Stimulated activated CD8-positive, alpha-beta memory T cell treated with anti-CD3 and anti-CD28 coated beads, Interleukin-12 subunit alpha, Interleukin-12 subunit beta, amount 100 ng/mL, for 24 hours (primary cell): ENCODE data around the gene GLOD4.
"Not testable (repeated sequence)": the region's sequence is repeated elsewhere in the genome, so short reads cannot be mapped to it uniquely, and the experiment has no call there.

Experiments used
- DNase-seq: peaks from one replicate; pipeline ENCODE4 v3.0.0-alpha.2; 2020; ENCODE audit errors: extremely low read depth

Gene GLOD4

DNA sequence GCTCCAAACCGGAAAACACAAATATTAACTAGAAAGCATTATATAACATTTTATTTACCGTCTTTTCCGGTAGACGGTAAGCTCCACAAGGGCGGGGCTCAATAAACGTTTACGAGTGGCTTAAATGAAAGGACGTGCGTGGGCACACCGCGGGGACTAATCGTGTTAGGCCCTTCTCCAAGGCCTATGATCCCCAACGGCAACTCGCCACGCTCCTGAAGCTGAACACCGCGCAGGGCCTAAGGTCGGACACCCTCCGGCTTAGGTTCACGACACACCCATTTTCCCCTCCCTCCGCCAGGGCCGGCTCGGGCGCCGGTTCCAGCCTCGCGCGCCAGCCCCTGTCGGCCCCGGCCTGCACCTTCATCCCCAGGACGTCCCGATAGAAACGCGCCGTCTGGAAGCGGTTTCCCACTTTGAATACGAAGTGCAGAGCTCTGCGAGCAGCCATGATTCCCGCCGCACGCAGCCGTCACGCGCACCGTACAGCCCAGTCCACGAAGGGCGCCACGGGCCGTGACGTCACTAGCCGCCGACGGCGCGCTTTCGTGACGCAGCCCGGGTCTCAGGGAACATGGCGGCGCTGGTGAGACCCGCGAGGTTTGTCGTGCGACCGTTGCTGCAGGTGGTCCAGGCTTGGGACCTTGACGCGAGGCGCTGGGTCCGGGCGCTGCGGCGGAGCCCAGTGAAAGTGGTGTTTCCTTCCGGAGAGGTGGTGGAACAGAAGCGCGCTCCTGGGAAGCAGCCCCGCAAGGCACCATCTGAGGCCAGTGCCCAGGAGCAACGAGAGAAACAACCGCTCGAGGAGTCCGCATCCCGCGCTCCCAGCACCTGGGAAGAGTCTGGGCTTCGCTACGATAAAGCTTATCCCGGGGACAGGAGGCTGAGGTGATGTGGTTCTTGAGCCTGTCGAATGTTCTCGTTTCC, at the start of gene GLOD4, which contains the start of gene MRM3:
GLOD4 (minus strand) TSS at position 476 of the 927 bp plus-strand sequence; CDS start at position 451, 25 bp downstream.
MRM3 (plus strand) TSS at position 549 of the 927 bp plus-strand sequence; CDS start at position 575, 26 bp downstream.
- DNase-seq = peak; percentile 83

DNA sequence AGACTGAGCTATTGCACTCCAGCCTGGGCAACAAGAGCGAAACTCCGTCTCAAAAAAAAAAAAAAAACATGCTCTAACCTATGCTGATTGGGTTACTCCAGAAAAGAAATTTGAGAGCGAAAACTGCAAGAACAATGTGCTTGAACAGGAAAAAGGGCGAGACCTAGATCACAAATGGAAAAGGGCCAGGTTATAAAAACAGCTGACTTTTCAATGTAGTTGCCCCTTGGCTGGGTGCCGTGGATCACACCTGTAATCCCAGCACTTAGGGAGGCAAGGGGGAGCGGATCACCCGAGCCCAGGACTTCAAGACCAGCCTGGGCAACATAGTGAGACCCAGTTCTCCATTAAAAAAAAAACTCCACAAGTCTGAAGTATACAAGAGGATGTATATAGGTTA, 48.9 kb upstream of the GLOD4 start:
- no peak for DNase-seq

DNA sequence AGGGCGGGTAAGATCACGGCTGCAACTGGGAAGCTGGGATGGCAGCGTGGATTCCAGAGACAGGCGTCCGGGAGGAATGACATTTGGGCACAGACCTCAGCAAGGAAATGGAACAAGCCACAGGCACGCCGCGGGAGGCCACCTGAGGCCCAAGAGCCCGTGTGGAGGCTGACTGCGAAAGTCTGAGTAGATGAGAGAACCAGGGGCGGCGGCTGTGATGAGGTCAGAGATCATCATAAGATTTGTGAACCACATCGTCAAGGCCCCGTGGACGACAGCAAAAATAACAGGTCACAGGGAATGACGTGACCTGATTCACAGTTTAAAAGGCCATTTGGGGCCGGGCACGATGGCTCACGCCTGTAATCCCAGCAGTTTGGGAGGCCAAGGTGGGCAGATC, 48.3 kb upstream of the GLOD4 start:
- DNase-seq = no peak

DNA sequence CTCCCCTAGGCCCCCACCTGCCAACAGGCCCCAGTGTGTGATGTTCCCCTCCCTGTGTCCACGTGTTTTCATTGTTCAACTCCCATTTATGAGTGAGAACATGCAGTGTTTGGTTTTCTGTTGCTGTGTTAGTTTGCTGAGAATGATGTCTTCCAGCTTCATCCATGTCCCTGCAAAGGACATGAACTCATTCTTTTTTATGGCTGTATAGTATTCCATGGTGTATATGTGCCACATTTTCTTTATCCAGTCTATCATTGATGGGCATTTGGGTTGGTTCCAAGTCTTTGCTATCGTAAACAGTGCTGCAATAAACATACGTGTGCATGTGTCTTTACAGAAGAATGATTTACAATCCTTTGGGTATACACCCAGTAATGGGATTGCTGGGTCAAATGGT, 47.5 kb upstream of the GLOD4 start:
- not testable (repeated sequence) for DNase-seq

- no peak for DNase-seq
Measured at GRCh38 chr17:828761-829160, 46.7 kb upstream of the GLOD4 start.

- no peak for DNase-seq
Measured at GRCh38 chr17:826778-827177, 44.7 kb upstream of the GLOD4 start.

GRCh38 chr17:825216-825615, 43.1 kb upstream of the GLOD4 start:
- DNase-seq = no peak

GRCh38 chr17:824378-824777, 42.3 kb upstream of the GLOD4 start:
- DNase-seq = no peak

GRCh38 chr17:823501-823902, 41.4 kb upstream of the GLOD4 start:
- DNase-seq = no peak

- no peak for DNase-seq
Measured at GRCh38 chr17:819251-819650, 37.2 kb upstream of the GLOD4 start.

GRCh38 chr17:814371-814770, 32.3 kb upstream of the GLOD4 start:
- no peak for DNase-seq

DNA sequence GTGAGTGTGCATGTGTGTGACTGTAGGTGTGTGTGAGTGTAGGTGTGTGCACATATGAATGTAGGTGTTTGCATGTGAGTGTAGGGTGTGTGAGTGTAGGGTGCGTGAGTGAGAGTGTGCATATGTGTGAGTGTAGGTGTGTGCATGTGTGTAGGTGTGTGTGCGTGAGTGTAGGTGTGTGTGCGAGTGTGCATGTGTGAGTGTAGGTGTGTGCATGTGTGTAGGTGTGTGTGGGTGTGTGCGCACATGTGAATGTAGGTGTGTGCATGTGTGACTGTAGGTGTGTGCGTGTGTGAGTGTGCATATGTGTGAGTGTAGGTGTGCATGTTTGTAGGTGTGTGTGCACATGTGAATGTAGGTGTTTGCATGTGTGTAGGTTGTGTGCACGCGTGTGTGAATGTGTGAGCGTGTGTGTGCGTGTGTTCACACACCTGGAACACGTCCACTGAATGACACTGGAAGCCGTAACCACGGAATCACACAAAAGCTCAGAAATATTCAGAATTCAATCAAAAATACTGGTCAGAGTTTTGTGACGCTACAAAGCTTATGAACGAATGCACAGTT, 30.6 kb upstream of the GLOD4 start:
- DNase-seq = no peak

DNA sequence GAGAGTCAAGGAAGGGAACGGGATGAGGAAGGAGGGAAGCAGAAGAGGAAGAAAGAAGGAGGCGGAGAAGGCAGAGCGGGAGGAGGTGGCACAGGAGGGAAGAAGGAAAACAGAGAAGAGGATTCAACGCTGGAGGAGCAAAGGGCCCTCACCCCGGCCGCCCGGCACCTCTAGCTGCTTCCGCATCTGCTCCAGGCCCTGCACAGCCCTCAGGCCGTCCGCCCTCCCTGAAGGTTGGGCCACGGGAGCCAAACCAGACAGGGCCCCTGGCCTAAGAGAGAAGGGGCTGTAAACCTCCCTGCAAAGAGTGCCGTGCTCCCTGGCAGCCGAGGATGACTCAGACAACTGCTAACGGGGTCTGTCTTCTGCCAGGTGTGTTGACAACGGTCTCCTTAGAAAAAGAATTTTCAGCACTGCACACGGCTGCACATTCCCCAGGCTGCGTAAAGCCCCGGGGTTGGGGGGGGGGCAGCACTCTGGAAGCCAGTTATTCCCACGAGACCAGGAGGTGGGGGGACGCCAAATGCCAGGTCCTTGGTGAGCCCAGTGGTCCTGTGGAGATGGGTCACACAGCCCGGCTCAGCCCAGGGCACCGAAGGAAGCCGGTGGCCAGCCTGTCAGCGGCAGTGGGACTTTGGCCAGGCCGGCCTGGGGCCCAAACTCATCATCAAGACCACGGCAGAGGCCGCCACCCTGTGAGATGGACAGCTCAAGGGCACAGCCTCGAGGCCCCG, 29.1 kb upstream of the GLOD4 start:
- no peak for DNase-seq

GRCh38 chr17:807523-808294, 25.6 kb upstream of the GLOD4 start:
- no peak for DNase-seq

DNA sequence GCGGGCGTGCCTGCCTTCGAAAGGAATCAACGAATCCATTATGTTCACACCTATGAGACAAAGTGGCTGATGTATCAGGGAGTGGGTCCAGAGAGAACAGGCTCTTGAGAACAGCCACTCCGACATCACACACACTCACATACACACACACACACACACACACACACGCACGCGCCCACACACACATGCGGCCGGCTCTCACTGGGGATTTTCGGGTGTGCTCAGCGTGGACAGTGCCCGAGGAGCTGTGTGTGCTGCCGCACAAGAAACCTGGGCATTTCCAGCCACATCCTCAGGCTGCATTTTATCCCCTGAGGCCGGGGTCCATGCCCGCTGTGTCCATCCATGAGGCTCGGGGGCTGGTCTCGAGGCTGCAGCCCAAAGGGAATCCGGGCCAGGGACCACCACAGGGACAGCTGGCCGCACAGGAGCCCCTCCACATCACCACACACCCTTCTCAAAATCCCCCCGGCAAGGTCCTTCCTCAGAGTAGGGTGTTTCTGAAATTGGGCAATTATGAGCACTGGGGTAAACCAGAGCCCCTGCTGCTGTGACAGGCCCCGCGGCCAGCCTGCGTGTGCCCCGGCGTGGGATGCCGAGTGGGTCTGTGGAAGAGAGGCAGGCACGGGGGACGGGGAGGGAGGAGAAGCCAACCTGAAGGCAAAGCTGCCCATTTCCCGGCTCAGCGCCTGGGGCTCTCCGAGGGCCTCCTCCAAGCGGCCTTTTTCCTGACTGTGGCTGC, 24.9 kb upstream of the GLOD4 start:
- no peak for DNase-seq

GRCh38 chr17:806346-806745, 24.3 kb upstream of the GLOD4 start:
- no peak for DNase-seq

DNA sequence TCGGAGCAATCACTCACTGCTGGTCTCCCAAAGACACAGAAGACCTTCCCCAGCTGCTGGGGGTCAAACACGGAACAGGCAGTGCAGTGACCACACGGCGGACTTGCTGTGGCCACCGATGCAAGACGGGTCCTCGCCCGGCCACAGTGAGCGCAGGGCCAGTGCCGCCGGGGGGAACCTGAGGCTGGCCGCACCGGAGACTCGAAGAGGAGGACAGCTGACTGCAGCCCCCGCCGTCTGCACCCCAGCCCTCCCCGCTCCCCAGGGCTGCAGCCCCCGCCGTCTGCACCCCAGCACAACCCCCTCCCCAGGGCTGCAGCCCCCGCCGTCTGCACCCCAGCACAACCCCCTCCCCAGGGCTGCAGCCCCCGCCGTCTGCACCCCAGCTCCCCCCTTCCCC, 23.8 kb upstream of the GLOD4 start:
- DNase-seq = not testable (repeated sequence)

- DNase-seq = no peak
Measured at GRCh38 chr17:804541-805435, 22.7 kb upstream of the GLOD4 start.

- DNase-seq = no peak
Measured at GRCh38 chr17:802901-803881, 21.1 kb upstream of the GLOD4 start.
